HFF-Myc (cell line): ENCODE results near the gene CDPF1.

ENCODE experiments used
- DNase-seq: peaks from one replicate; pipeline ENCODE4 v3.0.0-alpha.2; 2011; ENCODE audit warnings: low read depth; ENCODE audit errors: extremely low read depth
- H3K4me3 ChIP-seq: replicated peaks from 2 replicates; pipeline ENCODE4 v1.5.1; 2011; ENCODE audit warnings: low read depth, mild to moderate bottlenecking, control low read depth, low read length
- TF ChIP-seq, protein P1 (sequence below): IDR thresholded peaks from 2 replicates; pipeline ENCODE4 v1.5.1; 2012; ENCODE audit warnings: mild to moderate bottlenecking, low read depth, low read length, control low read depth; ENCODE audit errors: missing control alignments

Gene CDPF1

DNA sequence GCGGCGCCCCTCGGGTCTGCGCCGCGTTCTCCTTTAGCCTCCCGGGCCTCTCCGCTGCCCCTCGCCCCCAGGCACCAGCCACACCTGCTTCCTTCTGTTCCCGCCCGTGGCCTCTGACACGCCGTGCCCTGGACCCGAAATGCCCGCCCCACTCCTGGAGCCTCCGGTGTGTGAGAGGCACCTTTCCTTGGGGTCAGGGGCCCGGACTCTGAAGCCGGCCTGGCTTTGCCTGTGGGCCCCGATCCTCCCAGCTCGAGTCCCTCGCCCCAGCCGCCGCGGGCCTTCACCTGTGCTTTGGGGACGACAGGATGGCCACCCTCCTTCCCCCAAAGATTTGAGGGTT lies 661 bp upstream of the CDPF1 start:
- TF ChIP-seq, protein P1, sequence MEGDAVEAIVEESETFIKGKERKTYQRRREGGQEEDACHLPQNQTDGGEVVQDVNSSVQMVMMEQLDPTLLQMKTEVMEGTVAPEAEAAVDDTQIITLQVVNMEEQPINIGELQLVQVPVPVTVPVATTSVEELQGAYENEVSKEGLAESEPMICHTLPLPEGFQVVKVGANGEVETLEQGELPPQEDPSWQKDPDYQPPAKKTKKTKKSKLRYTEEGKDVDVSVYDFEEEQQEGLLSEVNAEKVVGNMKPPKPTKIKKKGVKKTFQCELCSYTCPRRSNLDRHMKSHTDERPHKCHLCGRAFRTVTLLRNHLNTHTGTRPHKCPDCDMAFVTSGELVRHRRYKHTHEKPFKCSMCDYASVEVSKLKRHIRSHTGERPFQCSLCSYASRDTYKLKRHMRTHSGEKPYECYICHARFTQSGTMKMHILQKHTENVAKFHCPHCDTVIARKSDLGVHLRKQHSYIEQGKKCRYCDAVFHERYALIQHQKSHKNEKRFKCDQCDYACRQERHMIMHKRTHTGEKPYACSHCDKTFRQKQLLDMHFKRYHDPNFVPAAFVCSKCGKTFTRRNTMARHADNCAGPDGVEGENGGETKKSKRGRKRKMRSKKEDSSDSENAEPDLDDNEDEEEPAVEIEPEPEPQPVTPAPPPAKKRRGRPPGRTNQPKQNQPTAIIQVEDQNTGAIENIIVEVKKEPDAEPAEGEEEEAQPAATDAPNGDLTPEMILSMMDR = no peak
- no peak for DNase-seq
- H3K4me3 ChIP-seq = peak overlapping the region; percentile 71

DNA sequence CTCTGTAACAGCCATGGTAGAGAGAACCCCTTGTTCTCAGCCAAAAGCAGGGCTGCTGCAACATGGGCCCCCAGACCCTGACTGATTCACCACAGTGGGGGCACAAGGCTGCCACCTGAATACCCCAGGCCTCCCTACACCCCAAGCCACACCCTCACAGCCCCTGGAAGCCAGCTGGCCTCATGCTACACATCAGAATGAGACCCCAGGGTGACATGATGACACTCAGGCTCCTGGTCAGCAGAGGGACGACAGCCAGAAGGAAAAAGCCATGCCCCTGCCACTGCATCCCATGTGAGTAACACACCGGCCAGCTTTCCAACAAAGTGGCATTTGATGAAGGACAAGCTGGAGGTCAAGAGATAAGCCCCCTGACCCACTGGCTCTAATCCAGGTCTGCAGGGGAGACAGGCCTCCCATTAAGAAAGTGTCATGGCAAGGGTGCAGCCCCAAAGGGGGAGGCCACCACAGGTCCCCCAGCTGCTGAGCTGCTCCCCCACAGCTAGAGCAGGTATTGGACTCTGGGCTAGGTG lies 2.6 kb downstream of the CDPF1 start:
- no peak overlapping the region for H3K4me3 ChIP-seq
- no peak for DNase-seq
- TF ChIP-seq, protein P1 = no peak

DNA sequence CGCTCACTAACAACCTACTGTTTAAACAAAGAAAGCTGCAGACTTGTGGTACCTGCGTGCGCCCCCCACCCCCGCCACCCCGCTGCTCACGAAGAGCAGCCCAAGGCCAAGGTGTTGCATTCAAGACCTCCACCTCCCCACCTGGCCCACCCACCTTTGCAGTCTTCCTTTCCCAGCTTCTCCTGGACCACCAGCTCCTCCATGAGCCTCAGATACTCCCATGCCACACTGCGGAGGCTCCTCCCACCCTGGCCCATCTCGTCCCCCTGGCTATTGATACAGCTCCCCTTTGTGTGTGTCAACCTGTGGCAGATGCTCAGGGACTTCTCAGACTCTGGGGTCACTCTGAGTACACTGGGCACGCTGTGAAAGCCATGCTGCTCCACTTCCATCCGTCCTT lies 3.9 kb downstream of the CDPF1 start:
- no peak for DNase-seq
- TF ChIP-seq, protein P1 = no peak
- no peak overlapping the region for H3K4me3 ChIP-seq

DNA sequence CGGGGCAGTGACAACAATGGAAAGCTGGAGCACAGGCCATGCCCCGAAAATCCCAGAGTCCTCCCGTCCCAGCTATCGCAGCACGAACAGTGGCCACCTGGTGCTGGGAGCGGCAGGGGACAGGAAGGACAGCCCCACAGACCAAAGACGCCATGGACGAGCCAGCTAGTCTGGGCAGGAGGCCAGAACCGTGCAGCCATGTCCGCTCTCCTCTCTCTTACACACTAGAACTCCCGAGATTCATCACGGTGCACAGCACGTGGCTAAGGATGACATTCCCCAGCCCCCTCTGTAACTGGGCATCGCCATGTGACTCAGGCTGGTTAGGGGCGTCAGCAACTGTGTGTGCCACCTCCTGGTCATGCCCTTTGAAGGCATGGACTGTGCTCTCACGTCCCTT lies 4.6 kb downstream of the CDPF1 start:
- DNase-seq = no peak
- H3K4me3 ChIP-seq = no peak overlapping the region
- TF ChIP-seq, protein P1 = no peak

DNA sequence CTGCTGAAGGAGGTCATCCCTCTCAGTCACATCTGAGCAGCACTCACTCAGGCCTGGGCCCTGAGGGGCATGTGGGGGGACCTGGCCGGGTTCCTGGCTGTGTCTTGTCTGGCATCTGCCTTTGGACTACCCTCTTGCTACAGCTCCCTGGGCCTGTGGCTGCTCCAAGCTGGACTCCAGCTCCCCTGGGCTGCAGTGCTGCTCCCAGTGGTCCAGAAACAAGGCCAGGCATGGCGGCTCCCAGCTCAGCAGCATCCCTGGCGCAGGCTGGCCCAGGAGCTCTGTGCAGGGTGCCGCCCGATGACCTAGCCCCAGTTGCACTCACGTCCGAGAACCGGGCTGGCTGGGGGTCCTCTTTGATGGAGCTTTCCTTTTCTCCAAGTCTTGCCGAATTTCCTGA lies 5.3 kb downstream of the CDPF1 start:
- TF ChIP-seq, protein P1 = no peak
- DNase-seq = no peak
- H3K4me3 ChIP-seq = no peak overlapping the region

DNA sequence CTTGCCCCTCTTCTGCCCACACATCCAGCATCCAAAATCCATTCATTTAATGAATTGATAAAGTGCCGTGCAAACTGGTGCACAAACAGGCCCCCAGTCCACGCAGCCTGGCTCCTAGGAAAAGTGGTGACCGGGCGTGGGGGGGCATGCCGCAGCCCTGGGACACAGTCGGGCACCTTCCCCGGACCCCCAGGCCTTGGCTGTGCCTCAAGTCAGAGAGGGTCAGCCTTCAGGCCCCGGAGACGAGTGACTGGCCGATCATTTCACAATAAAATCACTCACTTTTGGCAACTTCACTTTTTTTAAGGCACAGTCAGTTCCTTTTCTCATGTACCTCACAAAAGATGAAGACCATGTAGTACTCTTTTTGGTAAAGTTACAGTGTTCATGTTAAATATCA lies 8.0 kb downstream of the CDPF1 start:
- TF ChIP-seq, protein P1 = no peak
- no peak overlapping the region for H3K4me3 ChIP-seq
- no peak for DNase-seq

DNA sequence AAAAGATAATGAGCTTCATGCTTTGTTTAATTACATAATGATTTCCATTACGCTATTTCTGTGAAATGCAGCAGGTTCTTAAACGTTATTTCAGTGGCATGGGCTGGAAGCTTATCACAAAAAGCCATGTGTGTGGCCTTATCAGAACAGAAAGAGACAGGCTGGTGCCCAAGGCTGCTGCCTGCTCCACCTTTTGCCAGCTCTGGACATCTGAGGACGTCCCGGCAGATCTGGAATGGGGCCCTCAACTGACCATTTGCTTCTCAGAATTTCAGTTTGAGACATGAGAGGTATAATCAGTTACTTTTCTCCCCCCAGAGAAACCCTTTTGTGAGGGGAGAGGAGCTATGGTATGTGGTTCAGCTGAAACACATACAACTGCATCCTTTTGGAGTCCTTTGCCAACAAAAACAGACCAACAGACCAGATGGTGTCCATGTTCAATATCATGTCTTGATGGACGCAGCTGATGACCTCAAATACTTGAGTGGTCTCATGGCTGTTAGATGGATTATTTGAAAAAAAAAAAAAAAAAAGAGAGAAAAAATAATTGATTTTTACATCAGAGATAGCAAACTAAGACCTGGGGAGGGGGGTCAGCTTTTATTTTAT lies 8.6 kb downstream of the CDPF1 start:
- TF ChIP-seq, protein P1 = no peak
- DNase-seq = no peak
- no peak overlapping the region for H3K4me3 ChIP-seq
